ENCODE data around the gene PRRT2.
A peak's percentile ranks its signal among the peaks of the same experiment; 100 is the strongest.
"Not testable (repeated sequence)": the region's sequence is repeated elsewhere in the genome, so short reads cannot be mapped to it uniquely, and the experiment has no call there.

PRRT2 gene

DNA sequence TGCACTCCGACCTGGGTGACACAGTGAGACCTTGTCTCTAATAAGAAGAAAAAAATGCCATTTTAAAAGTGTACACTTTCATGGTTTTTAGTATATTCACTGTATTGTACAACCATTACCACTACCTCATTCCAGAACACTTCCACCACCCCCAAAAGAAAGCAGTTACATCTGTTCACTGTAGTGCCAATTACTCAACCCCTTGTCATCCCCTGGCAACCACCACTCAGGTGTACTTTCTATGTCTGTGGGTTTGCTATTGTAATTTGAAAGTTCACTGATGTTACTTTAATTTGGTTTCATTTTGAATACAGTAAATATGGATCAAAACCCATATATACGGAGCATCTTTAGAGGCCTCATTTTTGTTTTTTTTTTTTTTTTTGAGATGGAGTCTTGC is 27.8 kb upstream of the PRRT2 start:
- DNase-seq (ENCODE audit: extremely low read depth, low read depth), result no peak
- TF ChIP-seq, protein P1, sequence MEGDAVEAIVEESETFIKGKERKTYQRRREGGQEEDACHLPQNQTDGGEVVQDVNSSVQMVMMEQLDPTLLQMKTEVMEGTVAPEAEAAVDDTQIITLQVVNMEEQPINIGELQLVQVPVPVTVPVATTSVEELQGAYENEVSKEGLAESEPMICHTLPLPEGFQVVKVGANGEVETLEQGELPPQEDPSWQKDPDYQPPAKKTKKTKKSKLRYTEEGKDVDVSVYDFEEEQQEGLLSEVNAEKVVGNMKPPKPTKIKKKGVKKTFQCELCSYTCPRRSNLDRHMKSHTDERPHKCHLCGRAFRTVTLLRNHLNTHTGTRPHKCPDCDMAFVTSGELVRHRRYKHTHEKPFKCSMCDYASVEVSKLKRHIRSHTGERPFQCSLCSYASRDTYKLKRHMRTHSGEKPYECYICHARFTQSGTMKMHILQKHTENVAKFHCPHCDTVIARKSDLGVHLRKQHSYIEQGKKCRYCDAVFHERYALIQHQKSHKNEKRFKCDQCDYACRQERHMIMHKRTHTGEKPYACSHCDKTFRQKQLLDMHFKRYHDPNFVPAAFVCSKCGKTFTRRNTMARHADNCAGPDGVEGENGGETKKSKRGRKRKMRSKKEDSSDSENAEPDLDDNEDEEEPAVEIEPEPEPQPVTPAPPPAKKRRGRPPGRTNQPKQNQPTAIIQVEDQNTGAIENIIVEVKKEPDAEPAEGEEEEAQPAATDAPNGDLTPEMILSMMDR (IDR thresholded peaks at IDR 0.05; ENCODE audit: low read depth, low read length), result no peak

DNA sequence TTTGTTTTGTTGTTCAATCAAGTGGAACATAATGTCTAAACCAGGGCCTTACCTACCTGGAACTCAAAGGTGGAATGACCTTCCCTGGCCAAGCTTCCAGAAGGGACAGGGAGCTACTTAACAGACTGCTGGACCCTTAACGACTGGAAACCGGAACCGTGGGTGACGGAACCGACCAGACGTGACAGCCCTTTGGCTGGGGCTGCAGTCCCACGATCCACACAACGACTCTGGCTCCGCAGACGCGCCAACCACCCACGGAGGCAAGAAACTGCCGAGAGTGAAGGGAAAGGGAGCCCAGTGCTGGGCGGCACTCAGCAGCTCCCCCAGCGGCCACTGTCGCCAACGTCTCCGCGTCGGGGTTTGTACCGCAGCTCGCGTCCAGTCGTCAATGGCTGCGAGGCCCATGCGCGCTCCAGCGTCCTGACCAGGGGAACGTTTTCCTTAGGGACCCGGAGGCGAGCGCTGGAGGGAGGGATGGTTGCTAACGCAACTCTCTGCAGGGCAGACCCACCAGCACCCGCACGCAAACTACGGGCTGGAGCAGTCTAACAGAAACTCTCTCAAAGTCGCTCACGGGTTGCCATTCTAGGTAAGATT is 27.0 kb upstream of the PRRT2 start:
- TF ChIP-seq, protein P1 (IDR thresholded peaks at IDR 0.05; ENCODE audit: low read depth, low read length), result peak; percentile 86
- DNase-seq (ENCODE audit: extremely low read depth, low read depth), result no peak

DNA sequence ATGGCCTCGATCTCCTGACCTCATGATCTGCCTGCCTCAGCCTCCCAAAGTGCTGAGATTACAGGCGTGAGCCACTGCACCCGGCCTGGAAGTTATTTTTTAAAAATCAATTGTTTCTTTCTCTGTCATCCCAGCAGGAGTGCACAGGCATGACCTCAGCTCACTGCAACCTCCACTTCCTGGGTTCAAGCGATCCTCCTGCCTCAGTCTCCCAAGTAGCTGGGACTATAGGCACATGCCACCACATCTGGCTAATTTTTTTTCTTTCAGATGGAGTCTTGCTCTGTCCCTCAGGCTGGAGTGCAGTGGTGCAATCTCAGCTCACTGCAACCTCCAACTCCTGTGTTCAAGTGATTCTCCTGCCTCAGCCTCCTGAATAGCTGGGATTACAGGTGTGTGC is 24.8 kb upstream of the PRRT2 start:
- not testable (repeated sequence) for DNase-seq (ENCODE audit: extremely low read depth, low read depth)

DNA sequence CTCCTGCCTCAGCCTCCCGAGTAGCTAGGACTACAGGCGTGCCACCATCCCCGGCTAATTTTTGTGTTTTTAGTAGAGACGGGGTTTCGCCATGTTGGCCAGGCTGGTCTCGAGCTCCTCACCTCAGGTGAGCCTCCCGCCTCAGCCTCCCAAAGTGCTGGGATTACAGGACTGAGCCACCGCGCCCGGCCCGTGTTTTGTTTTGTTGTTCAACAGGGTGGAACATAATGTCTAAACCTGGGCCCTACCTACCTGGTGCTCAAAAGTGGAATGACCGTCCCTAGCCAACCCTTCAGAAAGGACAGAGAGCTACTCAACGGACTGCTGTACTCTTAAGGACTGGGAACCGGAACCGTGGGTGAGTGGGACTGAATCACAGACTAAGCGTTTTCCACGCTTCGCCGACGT is 22.2 kb upstream of the PRRT2 start:
- no peak for DNase-seq (ENCODE audit: extremely low read depth, low read depth)
- TF ChIP-seq, protein P1 (IDR thresholded peaks at IDR 0.05; ENCODE audit: low read depth, low read length), result no peak

DNA sequence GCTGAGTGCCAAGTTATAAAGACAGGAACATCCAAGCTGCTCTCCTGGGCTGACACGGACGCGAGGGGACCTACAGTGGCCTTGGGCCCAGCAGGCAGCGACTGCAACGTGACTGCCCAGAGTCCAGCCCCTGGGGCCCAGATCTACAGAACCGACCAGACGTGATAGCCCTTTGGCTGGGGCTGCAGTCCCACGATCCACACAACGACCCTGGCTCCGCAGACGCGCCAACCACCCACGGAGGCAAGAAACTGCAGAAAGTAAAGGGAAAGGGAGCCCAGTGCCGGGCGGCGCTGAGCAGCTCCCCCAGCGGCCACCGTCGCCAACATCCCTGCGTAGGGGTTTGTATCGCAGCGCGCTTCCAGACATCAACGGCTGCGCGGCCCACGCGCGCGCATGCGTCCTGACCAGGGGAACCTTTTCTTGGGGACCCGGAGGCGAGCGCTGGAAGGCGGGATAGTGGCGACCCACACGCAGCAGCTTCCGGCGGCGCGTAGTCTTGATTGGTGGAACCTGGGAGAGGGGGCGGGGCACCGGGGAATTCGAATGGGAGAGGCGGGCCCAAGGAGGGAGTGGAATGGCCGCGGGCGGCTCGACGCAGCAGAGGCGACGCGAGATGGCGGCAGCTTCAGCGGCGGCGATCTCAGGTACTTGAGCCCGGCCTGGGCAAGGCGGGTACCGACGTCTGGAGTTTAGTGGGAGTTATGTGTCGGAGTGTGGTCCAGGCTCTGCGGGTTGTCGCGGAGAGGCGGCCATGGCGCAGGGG is 21.6 kb upstream of the PRRT2 start, which contains the start of gene KIF22:
Gene KIF22 (plus strand): TSS at position 569 of the 766 bp plus-strand sequence. CDS start 9 bp downstream, at position 578.
- DNase-seq (ENCODE audit: extremely low read depth, low read depth), result peak; percentile 98
- TF ChIP-seq, protein P1 (IDR thresholded peaks at IDR 0.05; ENCODE audit: low read depth, low read length), result peak; percentile 73

DNA sequence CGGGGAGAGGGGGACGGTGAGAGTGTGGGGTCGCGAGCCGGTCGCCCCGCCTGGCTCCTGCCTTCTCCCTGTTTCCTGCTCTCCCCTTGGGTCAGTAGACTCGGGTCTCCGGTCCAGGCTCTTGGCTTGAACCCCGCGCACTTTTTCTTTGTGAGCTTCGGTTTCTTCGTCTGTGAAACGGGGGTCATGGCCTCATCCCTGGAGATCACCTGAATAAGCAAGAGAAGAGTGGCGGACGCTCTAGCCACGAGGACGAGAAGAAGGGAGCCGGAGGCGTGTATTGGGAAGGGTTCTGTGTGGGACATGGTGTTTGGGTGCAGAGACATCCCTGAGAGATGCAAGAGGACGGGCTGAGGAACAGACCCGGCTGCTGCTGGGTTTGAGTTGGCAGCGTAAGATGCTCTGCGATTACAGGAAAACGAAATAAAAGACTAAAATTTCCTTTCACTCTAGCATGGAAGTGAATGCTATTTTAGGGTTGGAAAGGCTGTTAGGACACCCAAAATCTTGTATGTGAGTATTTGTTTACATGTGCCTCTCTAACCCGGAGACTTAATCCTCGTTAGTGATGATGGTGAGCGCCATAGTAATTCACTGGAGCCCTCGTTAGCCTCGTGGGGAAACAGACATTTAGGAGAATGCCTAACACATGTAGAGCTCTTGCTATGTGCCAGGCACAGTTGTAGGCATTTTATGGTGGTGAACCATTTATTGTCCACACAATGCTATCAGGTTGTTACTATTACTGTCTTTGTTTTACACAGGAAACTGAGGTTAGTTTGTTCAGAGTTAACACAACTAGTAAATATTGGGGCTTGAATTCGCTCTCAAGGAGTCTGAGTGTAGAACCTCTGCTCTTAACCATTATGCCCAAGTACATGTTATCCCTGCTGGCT is 20.8 kb upstream of the PRRT2 start:
- TF ChIP-seq, protein P1 (IDR thresholded peaks at IDR 0.05; ENCODE audit: low read depth, low read length), result no peak
- no peak for DNase-seq (ENCODE audit: extremely low read depth, low read depth)

DNA sequence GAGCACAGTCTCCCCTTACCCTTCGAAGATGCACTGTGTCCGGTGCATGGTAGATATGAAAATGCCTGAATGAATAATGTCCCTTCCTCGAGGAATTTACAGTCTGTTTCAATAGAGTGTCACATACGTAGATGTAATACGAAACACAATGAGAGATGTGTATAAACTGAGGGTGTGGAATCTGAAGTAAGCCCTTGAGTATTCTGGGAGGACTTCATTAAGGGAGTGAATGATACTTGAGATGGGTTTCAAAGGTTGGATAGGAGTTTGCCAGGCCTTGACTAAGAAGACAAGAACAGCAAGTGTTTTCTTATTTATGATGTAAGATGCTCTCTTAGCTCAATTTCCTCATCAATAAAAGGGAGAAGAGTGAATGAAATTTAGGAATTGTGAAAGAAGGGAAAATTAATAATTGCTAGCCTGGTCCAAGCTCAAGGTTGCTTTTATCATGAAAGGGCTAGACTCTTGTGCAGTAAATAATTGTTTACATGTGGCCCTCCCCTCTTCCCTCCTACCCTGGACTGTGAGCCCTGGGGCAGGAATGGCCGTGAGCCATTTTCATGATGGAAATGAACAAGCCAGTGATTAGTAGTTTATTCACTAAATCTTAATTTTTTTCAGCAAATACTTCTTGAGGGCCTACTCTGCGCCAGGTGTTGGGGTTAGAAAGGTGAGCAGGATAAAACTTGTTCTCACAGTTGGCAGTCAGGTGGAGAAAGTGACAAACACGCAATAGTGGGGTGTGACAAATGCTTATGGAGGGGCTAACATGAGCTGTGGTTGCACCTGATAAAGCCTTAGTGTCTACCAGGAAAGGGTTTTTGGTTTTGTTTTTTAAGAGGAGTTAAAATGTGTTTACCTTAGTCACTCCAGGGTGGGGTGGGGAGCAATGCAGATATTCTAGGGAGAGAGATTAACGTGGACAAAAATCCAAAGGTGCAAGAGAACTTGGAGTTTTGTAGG is 19.9 kb upstream of the PRRT2 start:
- no peak for DNase-seq (ENCODE audit: extremely low read depth, low read depth)
- TF ChIP-seq, protein P1 (IDR thresholded peaks at IDR 0.05; ENCODE audit: low read depth, low read length), result no peak

DNA sequence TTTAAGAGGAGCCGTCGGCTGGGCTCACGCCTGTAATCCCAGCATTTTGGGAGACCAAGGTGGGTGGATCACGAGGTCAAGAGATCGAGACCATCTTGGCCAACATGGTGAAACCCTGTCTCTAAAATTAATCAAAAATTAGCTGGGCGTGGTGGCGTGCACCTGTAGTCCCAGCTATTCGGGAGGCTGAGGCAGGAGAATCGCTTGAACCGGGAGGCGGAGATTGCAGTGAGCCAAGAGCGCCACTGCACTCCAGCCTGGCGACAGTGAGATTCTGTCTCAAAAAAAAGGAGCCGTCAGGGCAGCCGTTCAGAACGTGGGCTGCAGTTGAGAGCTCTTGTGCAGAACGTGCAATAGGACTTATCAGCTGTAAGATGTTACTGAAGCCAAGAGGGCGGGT is 18.8 kb upstream of the PRRT2 start:
- DNase-seq (ENCODE audit: extremely low read depth, low read depth), result not testable (repeated sequence)

Data from AG09319 (cell line).